ENCODE data around the gene SPINK5. TPM values are rescaled to one million over a fixed set of nuclear protein-coding genes. Genes with fewer than 3 reads are reported as not detected.
"Not testable (repeated sequence)": the region's sequence is repeated elsewhere in the genome, so short reads cannot be mapped to it uniquely, and the experiment has no call there.

SPINK5 gene, protein sequence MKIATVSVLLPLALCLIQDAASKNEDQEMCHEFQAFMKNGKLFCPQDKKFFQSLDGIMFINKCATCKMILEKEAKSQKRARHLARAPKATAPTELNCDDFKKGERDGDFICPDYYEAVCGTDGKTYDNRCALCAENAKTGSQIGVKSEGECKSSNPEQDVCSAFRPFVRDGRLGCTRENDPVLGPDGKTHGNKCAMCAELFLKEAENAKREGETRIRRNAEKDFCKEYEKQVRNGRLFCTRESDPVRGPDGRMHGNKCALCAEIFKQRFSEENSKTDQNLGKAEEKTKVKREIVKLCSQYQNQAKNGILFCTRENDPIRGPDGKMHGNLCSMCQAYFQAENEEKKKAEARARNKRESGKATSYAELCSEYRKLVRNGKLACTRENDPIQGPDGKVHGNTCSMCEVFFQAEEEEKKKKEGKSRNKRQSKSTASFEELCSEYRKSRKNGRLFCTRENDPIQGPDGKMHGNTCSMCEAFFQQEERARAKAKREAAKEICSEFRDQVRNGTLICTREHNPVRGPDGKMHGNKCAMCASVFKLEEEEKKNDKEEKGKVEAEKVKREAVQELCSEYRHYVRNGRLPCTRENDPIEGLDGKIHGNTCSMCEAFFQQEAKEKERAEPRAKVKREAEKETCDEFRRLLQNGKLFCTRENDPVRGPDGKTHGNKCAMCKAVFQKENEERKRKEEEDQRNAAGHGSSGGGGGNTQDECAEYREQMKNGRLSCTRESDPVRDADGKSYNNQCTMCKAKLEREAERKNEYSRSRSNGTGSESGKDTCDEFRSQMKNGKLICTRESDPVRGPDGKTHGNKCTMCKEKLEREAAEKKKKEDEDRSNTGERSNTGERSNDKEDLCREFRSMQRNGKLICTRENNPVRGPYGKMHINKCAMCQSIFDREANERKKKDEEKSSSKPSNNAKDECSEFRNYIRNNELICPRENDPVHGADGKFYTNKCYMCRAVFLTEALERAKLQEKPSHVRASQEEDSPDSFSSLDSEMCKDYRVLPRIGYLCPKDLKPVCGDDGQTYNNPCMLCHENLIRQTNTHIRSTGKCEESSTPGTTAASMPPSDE
- 0.22 TPM in 1 of 2 replicates, not detected in the other for total RNA-seq

DNA sequence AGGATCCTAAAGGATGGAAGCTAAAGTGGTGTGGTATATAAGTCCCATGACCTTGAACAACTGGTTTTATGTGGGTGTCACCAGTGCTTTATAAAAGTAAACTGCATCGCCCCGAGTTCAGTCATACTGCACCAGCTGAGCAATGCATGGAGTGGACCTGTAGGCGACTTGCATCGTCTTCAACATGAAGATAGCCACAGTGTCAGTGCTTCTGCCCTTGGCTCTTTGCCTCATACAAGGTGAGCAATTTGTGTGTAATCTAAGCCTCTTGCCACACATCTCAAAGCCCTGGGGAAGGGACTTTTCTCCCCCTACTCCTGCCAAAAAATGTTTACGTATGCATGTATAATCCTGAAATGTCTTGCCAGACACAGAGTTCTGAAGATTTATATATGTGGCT lies at the start of gene SPINK5:
TSS of gene SPINK5 (plus strand) at position 120 of the 400 bp plus-strand sequence. CDS start at position 185, 65 bp downstream.
- DNase-seq (ENCODE audit: low read depth in 2 of 2) = no peak

DNA sequence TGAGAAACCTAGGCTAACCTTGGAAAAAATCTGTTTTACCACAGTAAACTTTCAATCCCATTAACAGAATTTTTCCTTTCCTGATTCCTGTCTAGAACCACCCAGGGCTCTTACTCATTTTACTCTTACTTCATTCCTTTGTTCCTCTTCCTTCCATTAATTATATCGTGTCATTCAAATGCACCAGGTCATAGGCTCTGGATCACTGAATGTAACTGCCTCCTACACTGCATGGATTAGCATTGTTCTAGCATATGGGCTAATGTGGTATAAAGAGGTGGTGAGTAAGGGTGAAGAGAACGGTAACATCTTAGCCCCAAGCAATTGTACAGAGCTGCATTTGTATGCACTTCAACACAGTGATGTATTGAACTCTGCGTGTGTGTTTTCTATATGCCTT lies 49.5 kb upstream of the SPINK5 start:
- DNase-seq (ENCODE audit: low read depth in 2 of 2) = peak; percentile 1 to 13

DNA sequence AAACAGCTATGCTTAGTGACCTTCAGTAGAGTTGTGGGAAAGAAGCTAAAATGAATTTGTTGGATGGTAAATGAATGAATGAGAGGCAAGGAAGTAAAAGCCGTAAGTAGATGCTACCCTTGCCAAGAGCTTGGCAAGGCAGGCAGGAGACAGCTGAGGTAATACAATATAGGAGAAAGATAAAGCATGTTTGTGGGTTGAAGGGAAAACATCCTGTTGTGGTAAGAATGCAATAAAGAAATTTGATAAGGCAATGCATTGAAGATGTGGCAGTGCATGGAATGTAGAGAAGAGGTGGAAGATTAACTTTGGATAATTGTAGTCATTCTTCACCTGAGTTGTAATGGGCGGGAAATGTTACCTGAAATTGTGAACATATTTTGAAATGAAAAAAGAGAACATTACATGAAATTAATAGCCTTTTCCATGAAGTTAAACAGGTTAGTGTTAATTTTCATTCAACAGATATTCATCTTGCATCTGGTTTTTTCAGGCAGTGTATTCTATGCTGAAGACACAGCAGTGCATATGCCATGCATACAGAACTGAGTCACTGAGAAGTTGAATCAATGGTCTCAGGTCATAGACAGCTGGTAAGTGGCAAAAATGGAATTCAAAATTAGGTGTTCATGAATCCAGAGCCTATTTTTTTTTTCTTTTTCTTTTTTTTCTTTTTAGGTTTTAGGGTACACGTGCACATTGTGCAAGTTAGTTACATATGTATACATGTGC lies 43.4 kb upstream of the SPINK5 start:
- no peak for DNase-seq (ENCODE audit: low read depth in 2 of 2)

DNA sequence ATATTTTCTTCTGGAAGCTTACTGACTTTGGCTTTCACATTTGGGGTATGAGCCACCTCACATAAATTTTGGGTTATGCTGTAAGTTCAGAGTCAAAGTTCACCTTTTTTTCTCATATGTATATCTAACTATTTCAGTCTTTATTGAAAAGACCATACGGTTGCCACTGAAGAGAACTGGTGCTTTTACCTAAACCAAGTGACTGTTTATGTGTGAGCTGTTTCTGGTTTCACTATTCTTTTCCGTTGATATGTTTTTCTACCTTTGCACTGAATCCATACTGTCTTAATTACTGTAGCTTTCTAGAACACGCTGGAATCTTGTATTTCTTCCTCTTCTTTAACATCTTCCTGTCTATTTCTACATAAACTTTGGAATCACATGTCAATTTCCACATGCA lies 36.3 kb upstream of the SPINK5 start:
- no peak for DNase-seq (ENCODE audit: low read depth in 2 of 2)

DNA sequence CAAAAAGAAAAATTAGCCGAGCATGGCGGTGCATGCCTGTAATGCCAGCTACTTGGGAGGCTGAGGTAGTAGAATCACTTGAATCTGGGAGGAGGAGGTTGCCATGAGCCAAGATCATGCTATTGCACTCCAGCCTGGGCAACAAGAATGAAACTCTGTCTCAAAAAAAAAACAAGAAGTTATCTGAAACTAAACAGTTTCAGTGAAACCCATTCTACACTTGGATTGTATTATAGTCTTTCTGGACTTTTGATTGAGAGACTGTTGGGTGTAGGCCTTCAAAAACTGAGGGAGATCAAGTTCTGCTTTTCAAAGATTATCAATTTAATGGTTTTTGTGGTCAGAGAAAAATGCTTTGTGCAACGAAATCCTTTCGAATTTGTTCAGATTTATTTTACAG lies 34.6 kb upstream of the SPINK5 start:
- DNase-seq (ENCODE audit: low read depth in 2 of 2) = no peak

DNA sequence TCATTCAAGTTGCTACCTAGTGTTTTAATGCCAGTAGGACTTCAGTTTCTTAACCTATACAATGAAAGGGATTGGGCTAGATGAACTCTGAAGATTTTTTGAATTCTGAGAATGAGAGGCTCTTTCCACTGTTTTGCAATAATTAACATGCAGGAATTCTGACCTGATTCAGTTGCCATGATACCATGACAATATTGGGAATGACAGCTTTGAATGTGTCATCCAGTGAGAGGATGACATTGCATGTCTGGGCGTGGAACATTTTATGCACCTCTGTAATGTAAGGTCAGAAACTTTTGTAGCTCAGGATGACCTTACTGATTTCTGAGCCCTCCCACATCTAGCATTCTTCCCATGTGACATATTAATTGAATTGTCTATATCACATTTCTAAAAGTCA lies 30.6 kb upstream of the SPINK5 start:
- peak in 1 of 2 donors; percentile 14 for DNase-seq (ENCODE audit: low read depth in 2 of 2)

DNA sequence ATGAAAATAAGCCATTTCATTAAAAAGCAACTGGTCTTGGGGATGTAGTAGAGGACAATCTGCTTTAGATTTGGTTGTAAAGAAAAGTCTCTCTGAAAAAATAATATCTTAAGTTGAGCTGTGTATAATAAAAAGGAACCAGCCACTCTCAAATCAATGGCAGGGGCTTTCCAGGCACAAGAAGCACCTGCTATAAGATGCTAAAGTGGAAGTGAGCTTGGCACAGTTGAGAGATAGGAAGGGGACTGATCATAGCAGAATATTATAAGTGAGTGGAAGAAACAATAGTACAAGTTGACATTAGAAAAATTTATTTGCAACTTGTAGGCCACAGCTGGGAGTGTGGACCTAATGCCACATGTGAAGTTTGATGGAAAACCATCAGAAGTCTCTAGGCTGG lies 28.1 kb upstream of the SPINK5 start:
- no peak for DNase-seq (ENCODE audit: low read depth in 2 of 2)

DNA sequence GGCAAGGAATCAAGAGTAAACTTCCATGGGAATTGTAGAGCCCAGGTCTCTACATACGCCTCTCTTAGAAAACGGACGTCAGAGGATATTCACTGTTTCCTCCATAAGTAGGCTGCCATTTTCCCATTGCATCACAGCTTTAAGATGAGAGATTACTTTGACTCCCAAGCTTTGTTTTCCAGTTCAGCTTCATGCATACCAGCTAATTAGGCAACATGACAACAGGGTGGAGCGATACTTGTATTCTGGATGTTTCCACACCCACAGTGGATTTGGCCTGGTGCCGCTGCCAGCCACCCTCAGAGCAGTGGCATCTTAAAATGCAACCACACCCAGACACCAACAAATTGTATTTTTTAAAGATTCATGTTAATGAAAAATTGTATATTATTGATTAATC lies 20.9 kb upstream of the SPINK5 start:
- no peak for DNase-seq (ENCODE audit: low read depth in 2 of 2)

DNA sequence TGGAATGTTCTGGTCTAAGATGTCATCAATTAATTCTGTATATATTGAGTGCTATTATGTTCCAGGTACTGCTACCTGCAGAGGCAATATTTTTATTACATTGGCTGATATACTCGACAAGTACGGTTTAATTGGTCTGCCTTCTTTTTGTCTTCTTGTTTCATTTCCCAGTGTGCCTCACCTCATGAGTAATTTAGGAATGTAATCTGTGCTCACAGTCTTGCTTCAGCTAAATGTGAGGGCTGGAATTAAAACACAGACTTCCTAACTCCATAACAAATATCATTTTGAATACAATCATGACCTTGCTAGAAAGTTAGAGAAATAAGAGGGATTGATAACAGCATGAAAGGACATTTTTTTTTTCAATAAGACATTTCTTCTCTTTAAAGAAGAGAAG lies 20.1 kb upstream of the SPINK5 start:
- no peak for DNase-seq (ENCODE audit: low read depth in 2 of 2)

DNA sequence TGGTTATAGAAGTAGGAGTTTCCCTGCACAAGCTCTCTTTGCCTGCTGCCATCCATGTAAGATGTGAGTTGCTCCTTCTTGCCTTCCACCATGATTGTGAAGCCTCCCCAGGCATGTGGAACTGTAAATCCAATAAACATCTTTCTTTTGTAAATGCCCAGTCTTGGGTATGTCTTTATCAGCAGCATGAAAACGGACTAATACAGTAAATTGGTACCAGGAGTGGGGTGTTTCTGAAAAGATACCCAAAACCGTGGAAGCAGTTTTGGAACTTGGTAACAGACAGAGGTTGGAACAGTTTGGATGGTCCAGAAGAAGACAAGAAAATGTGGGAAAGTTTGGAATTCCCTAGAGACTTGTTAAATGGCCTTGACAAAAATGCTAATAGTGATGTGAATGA lies 8.6 kb upstream of the SPINK5 start:
- DNase-seq (ENCODE audit: low read depth in 2 of 2) = not testable (repeated sequence)

DNA sequence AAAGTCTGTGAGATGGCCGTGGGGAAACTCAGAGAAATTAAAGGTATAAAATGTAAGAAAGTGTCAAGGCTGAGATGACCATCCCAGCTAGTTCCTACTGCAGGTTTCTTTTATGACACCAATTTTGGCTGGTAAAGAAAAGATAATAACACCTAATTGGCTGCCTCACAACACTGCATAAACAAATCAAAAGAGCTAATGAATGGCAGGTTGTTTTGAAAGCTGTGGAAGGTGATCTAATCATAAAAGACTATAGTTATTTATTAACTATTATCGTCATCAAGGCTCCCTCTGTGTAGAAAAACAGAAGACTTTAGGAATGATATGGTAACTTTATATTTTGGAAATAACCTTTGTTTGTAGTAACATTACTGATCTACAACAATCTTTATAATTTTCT lies 3.5 kb upstream of the SPINK5 start:
- DNase-seq (ENCODE audit: low read depth in 2 of 2) = no peak

DNA sequence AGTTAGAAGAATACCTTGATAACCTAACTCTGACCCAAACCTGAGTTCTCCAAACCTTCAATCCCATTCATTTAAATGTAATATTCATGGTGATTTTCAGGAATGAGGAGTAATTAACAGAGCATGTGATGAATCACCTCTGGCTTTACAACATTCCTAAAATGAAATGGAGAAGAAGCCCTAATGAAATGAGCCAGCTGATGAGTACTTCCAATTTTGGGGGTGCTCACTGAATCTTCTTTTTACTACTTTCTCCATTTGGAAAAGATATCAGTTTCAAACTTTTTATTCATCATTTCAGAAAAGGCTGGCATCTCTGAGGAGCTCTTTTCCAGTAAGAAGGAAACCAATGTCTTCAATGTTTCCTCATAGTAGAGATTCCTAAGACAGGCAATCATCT lies 2.9 kb upstream of the SPINK5 start:
- DNase-seq (ENCODE audit: low read depth in 2 of 2) = no peak

DNA sequence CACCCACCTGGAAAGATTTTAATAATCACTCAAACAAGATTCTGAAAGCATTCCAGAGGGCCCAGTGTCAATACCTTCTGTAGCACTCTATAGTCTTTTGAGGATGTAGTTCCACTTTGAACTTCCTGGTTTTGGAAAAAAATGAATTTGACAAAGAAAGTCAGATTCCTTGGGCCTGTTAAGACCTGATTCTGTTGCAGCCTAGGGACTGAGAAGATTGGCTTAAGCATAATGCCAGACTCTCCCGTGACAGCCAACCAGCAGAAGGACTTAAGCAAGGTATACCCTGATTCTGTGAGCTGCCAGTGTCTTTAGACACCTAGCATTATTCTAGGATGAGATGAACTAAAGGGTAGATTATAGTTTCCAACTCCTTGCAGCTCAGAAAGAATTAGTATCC lies 6.8 kb downstream of the SPINK5 start:
- no peak for DNase-seq (ENCODE audit: low read depth in 2 of 2)

DNA sequence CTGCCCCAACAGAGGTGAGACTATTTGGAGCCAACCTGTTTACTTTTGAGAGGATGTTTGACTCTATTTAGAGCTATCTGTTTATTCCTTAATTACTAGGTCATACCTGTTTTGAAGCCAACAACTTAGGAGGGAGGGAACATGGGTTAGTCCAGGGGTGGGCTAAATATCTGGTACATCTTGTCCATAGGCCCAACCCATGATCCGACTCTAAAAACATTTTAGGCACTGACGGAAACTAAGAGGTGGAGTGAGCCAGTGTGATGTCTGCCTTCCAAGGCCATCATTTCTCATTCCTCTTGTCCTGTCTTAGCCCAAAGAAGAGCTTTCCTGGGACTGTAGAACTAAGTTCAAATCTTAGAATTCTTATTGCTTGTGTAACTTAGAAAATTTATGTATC lies 8.4 kb downstream of the SPINK5 start:
- no peak for DNase-seq (ENCODE audit: low read depth in 2 of 2)

DNA sequence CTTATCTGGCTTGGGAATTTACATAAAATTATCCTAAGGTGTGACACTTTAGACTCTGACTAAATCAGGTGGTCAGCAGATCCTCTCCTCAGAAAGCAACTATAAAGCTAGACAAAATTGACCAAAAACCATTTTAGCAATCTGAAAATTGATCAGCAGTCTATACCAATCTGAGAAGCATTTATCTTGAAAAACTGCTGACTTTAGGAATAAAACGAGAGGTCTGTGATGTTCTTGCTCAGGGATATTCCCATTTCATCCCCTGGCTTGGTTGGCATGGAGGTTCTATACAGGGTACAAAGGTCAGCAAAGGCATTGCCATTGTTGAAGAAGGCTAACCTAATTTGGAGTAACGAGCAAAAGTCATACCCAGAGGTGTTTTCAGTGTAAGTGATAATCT lies 11.7 kb downstream of the SPINK5 start:
- DNase-seq (ENCODE audit: low read depth in 2 of 2) = no peak

DNA sequence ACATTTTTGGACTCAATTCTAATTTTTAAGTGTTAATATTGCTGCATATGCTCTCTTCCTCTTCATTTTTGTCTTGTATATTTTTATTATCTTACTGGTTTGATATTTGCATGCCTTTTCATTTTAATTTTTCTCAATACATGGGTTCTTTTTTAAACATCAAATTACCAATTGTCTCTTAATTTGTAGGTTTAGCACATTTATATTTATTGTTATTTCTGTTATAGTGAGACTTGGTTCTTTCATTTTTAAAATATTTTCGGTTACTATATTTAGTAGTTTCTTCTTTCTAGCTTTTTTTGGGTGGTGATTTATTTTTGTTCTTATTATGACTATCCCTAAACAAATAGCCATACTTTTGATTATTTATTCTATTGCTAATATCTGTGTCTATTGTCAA lies 19.4 kb downstream of the SPINK5 start:
- DNase-seq (ENCODE audit: low read depth in 2 of 2) = no peak

DNA sequence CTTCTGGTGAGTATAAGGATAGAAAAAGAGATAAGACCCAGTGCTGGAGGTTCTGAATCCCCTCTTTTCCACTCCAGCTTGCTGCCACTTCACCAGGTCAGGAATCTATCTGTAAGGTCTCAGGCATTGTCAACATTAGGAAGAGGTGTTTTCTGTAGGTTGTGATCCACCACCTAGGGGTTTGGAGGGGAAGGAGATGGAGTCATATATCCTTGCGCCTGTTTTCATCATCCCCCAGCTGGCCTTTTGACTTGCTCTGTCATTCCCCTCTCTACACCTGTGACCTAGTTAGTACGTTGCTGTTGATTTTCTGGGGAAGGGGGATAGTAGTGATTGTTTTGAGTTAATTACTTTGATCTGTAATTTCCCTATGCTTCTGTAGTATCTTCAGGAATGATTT lies 20.5 kb downstream of the SPINK5 start:
- no peak for DNase-seq (ENCODE audit: low read depth in 2 of 2)

DNA sequence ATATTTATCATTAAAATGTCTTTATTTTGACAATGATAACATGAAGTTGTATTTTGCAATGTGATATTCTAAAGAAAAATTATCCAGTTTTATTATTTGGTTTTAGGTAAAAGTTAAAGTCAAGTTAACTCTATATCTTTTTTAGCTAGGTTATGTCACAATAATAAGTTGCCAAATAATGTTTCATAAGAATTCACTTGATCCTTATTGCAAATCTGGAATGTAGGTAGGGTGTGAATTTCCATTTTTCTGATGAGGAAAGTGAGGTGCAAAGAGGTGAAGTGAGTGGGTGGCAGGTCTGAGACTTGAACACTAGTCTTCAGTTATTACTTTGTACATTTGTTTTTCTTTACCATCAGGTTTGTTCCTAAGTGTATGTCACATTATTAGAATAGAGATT lies 21.5 kb downstream of the SPINK5 start:
- no peak for DNase-seq (ENCODE audit: low read depth in 2 of 2)

DNA sequence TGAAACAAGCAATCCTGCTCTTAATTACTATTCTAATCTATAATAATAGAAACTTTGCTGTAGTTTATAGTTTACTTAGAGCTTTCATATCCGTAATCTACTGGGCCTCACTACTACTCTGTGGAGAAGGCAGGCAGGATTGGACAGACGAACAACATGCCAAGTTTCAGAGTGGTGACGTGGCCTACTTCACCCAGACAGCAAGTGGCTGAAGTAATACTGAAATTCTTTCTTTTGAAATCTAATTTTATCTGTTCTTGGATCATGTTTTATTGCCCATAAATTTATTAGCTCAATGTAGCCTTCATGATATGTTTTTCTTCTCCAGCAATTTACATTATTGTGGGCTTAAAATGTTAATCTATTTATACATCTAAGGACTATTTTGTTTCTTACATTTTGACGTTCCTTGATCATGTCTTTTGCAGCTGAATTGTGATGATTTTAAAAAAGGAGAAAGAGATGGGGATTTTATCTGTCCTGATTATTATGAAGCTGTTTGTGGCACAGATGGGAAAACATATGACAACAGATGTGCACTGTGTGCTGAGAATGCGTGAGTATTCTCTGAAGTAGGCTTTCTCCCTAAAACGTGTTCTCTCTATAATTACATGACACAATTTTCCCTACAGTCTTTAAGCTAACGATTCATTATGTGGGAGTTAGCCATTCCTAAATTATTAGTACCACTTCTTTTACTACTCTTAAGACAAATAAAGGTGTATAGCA lies 22.4 kb downstream of the SPINK5 start:
- DNase-seq (ENCODE audit: low read depth in 2 of 2) = no peak

DNA sequence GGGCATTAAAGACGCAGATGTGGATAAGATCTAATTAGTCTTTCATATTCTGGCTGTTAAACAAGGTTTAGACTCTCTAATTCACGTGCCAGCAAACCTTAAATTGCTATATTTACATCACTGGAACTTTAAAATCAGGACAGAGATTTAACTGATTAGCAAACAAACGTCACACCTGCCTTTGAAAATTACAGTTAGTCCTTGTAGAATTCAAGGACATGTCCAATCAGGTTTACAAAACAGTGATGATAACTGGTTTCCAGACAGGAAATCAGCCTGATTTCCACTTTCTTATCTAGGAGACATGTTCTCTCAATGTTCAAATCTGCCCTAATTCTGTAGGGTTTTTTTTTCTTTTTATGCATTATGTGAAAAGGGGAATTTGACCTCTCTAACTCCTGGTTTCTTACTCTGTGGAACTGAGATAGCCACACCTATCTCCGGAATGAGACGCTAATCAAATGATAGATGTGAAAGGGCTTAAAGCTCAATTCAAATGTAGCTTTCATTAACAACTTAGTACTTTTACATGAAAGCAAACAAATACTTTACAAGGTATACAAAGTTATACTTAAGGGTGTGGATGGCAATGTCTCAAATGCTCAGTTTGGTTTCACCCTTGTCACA lies 26.5 kb downstream of the SPINK5 start:
- DNase-seq (ENCODE audit: low read depth in 2 of 2) = no peak

All from lung microvascular endothelial cell (primary cell).